ENCODE measurements around the gene SHROOM3.

The SHROOM3 gene

DNA sequence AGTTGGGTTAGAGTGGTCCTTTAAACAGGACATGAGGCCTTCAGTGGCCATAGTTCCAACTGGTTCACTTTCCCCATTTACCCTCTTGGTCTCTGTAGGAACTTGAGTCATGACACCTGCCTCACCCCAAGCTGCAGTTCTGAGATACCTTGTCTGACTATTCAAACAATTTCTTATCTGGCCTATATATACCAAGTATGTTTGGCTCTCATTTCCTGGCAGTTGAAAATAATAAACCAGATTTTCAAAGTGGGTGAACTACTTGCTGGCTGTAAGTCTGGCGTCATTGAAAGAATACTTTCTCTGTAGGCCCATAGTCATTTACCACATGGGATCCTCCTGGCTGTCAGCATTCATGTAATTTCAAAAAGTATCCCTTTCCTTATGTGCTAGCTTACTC, 228.8 kb downstream of the SHROOM3 start:
- no peak for DNase-seq (ENCODE audit: low read depth)

DNA sequence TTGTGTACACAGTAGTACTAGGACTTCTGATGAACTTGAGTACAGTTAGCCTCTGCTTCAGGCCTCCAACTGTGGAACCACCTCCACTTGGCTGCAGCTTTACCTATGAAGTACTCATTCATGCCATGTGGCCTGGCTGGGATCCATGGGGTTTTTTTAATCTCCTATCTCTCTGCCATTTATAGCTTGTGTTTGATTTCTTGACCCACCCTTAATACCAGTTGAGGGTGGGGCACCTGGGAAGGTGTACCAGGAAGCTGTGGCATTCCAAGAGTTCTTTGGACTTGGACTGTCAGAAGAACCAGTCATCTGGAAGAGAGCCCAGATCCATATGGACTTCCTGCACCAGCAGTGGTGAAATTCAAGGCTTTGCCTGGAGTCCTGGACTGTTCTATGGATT, 230.1 kb downstream of the SHROOM3 start:
- DNase-seq (ENCODE audit: low read depth), result no peak

DNA sequence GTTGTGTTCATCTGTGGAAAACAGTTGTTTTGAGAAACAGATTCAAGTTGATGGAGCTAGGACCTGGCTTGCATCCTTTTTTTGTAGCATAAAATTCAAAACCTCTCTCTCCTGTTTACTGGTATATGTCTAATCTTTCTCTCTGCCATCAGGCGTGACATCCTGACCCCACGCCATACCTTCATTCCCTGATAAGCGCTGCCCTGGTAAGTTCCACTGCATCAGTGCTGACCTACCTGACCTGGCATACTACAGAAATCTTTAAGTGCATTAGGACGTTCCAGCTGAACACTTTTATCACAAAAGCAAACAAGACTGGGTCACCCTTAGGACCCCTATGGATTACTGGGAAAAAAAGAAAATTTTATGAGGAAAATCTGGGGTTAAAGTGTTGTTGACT, 230.7 kb downstream of the SHROOM3 start:
- DNase-seq (ENCODE audit: low read depth), result no peak

DNA sequence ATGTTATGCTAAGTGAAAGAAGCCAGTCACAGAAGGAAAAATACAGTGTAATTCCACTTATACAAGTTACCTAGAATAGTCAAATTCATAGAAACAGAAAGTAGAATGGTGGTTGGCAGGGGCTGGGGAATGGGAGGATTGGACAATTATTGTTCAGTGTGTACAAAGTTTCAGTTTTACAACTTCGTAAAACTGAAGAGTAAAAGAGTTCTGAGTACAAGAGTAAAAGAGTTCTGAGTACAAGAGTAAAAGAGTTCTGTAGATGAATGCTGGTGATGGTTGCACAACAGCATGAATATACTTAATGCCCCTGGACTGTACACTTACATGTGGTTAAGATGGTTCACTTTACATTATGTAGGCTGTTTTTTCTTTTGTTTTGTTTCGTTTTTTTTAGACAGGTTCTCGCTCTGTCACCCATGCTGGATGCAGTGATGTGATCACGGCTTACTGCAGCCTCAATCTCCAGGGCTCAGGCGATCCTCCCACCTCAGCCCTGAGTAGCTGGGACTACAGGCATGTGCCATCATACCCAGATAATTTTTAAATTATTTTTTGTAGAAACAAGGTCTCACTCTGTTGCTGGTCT, 232.0 kb downstream of the SHROOM3 start:
- DNase-seq (ENCODE audit: low read depth), result no peak

DNA sequence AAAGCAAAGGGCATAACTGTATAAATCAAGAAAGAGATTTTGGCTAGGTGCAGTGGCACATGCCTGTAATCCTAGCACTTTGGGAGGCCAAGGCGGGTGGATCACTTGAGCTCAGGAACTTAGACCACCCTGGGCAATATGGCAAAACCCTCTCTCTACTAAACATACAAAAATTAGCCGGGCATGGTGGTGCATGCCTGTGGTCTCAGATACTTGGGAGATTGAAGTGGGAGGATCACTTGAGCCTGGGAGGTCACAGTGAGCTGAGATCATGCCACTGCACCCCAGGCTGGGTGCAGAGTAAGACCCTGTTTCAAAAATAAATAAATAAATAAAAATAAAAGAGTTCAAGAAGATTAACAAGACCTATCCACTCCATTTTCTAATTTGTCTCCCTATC, 235.6 kb downstream of the SHROOM3 start:
- DNase-seq (ENCODE audit: low read depth), result no peak

DNA sequence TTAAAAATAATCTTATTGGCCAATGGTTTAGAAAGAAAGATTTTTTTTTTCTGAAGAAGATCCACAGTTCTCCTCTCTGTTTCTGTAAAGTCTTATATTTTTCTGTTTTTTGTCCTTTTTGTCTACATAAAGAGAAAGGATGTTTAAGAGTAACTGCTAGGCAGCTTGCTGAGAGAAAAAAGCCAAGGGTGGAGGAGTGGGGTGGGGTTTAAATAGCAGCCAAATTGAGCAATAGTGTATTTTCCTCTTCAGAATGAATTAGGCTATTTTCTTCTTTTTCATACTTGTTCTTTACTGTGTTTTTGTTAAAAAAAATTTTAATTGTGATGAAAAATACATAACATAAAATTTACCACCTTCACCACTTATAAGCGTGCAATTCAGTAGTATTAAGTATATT, 238.3 kb downstream of the SHROOM3 start:
- DNase-seq (ENCODE audit: low read depth), result no peak

DNA sequence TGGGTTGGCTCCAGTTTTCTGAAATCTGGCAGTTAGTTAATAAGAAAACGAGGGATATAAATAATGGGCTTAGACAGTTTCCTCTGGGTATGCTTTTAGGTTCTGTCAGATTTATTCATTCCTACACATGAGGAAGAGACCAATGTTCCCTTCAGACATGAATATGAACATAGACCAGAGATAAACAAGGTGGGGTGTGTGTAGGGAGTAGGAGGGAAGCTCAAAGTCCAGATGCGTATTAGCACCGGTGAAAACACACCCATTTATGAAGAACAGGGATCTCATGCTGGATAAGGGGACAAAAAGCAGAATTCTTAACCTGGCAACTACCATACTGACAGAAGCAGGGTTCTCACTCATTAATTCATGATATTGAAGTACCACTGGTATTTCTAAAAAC, 240.0 kb downstream of the SHROOM3 start:
- DNase-seq (ENCODE audit: low read depth), result no peak

GRCh38 chr4:76677571-76678326, 242.7 kb downstream of the SHROOM3 start:
- DNase-seq (ENCODE audit: low read depth), result no peak

DNA sequence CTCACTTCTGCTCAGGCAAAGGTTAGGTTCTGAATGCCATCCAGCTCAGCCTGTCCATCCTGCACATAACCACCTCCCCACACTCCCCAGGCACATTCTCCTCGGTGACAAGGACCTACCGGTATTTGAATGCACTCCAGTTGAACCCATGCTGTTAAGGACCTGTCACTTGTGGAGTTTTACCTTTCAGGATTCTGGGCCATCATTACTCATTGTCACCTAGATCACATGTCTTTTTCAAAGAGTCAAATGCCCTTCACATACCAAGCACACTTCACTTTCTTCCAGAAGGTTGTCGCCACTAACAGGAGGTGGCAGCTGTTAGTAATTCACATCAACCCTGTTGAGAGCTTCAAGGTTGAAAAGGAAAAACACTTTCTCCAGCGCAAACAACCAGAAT, 244.7 kb downstream of the SHROOM3 start:
- DNase-seq (ENCODE audit: low read depth), result no peak

DNA sequence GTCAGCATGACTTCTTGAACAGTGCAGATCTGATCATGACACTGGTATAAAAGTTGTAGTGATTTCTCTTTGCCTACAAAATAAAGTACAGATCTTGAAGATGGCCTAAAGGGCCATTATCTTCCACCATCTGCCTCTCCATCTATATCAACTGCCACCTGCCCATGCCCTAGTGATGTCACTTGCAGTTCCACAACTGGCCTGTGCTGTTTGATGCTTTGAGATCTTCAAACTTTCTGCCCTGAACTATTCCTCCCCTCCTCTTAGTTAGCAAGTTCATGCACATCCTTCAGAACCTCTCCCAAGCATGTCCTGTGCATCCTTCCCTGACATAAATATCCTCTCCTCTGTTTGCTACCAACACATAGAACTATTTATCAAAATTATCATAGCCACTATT, 245.9 kb downstream of the SHROOM3 start:
- DNase-seq (ENCODE audit: low read depth), result no peak

GRCh38 chr4:76681996-76682395, 247.0 kb downstream of the SHROOM3 start:
- DNase-seq (ENCODE audit: low read depth), result no peak

DNA sequence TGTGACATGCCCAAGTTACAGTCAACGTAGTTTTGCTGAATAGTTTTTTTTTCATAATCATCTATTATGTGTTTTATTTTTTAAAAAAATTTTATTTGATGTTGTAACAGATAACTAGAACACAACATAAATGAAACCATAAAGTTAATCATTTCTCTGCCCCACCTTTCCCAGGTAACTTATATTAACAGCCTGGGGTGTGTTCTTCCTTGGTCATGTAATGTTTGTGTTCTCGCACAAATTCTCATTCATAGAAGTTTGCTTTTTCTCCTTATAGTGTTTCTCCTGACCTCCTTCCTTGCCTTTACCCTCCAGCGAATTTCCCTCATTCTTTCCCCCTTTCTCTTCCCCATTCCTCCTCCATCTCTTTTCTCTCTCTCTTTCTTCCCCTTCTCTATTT, 248.1 kb downstream of the SHROOM3 start:
- no peak for DNase-seq (ENCODE audit: low read depth)

GRCh38 chr4:76687746-76688448, 252.9 kb downstream of the SHROOM3 start:
- DNase-seq (ENCODE audit: low read depth), result no peak

DNA sequence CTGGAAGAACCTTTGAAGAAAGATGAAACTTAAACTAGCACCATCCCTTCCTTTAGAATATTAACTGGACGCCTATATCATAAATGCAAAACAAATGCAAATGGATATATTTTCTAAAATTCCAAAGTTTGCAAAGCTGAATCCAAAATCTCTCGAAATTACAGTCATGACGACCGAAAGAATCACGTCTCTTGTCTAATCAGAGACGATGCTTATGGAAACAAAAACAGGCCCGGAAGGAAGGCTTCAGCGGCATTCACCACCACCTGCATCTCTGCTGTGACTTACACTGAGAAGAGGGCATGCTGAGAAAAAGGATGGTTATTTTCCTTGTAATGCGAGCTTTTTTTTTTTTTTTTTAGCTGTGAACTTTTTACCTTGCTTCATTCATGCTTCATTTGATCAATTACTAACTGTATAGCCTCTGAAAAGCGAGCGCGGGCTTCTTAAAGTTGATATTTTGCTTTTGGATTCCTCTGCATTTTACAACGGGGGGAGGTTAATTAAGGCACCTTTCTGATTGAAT, 253.7 kb downstream of the SHROOM3 start:
- no peak for DNase-seq (ENCODE audit: low read depth)

GRCh38 chr4:76689145-76689817, 254.3 kb downstream of the SHROOM3 start:
- peak; percentile 6 for DNase-seq (ENCODE audit: low read depth)

DNA sequence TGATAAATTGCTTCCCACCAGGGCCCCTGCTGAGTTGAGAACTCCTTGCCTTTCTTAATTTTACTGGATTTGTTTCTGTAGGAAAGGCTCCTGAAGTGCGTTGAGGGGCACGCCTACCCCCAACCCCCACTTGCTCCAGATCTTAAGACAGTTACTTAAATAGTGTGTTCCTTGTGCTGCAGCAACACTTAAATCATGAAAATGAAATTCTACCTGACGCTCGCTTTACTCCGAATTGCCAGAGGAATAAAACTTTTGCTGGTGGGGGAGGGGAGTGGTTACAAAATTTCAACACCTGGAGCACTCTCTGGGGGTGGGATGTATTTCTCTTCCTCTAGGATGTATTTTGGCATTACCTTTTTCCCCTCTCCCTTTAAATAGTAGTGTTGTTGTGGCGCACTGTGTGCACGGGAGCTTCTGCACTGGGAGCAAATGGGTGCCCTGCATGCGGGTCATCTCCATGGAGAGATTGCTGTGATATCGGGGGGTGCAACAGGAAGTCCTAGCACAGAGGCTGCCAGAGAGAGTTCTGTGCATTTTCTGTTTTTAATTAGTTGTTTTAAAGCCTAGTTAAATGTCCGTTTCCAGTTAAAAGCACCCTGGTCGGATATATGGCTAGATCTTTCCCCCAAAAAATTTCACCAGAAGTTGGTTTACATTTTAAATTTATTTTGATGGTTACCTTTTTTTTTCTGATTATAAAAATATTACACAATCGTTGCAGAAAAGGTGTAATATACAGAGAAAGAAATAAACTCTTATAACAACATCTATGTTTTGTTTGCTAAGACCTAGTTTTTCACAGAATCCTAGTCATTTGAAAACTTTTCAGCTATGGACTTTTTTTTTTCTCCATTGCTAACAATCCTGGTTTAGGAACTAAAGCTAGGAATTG, 255.2 kb downstream of the SHROOM3 start:
- DNase-seq (ENCODE audit: low read depth), result no peak

GRCh38 chr4:76690906-76691275, 255.9 kb downstream of the SHROOM3 start:
- DNase-seq (ENCODE audit: low read depth), result no peak

GRCh38 chr4:76691807-76692582, 257.0 kb downstream of the SHROOM3 start:
- no peak for DNase-seq (ENCODE audit: low read depth)

DNA sequence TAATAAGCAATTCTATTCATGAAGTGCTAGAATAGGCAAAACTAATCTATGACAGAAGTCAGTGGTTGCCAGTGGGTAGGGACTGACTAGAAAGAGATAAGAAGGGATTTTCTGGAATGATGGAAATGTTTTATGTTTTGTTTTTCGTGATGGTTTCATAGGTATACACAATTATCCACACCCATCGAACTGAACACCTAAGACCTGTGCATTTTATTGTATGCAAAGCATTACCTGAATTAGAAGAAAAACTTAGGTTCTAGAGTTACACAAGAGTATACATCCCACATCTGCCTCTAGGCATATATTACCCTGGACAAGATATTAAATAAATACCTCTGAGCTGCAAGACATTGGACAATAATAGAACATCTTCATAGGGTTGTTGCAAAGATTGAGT, 257.7 kb downstream of the SHROOM3 start:
- DNase-seq (ENCODE audit: low read depth), result no peak

GRCh38 chr4:76694056-76694455, 259.0 kb downstream of the SHROOM3 start:
- DNase-seq (ENCODE audit: low read depth), result no peak

DNA sequence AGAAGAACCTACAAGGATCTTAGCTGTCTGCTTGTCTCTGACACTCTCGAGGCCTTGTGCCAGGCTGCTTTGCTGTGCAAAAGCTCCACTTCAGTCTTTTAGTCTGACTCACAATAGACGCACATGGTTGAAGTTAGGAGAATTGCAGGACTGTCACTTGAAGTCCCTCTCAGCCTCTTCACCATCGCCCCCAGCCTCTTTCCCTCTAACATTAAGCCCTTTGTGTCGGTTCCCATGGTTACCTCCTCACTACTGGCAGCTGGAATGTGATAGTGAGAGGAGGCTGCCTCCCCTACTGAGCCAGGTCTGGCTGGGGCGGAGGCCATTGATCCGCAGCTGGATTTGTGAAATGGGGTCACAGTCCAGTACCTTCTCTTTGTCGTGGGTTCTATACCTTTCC, 261.1 kb downstream of the SHROOM3 start:
- no peak for DNase-seq (ENCODE audit: low read depth)

Data from activated T-cell treated with anti-CD3 and anti-CD28 coated beads for 24 hours (primary cell).